Activated naive CD4-positive, alpha-beta T cell treated with anti-CD3 and anti-CD28 coated beads, Interleukin-2, amount 50 U/mL, for 24 hours (primary cell): ENCODE results near the gene NCOA3.

ENCODE experiments used
- H3K27ac Mint-ChIP-seq: one replicate; pipeline ENCODE4 v1.8.0; 2021; ENCODE audit warnings: mild to moderate bottlenecking, mixed read lengths
- H3K27me3 Mint-ChIP-seq: one replicate; pipeline ENCODE4 v1.8.0; 2021; ENCODE audit warnings: mixed read lengths
- H3K36me3 Mint-ChIP-seq: one replicate; pipeline ENCODE4 v1.8.0; 2021; ENCODE audit warnings: mixed read lengths
- H3K4me1 Mint-ChIP-seq: one replicate; pipeline ENCODE4 v1.8.0; 2021; ENCODE audit warnings: mixed read lengths
- H3K4me3 Mint-ChIP-seq: one replicate; pipeline ENCODE4 v1.8.0; 2021; ENCODE audit warnings: mild to moderate bottlenecking, mixed read lengths
- H3K9me3 Mint-ChIP-seq: one replicate; pipeline ENCODE4 v1.8.0; 2021; ENCODE audit warnings: mixed read lengths

The NCOA3 gene

GRCh38 chr20:47680804-47681529 lies 179.3 kb downstream of the NCOA3 start:
- Mint-ChIP-seq H3K9me3 (no peaks in the 10 kb centered on the region), H3K27ac (no peak overlapping the region), H3K36me3 (no peaks in the 10 kb centered on the region), H3K27me3 (no peaks in the 10 kb centered on the region), H3K4me3 (no peak overlapping the region), H3K4me1 (no peaks in the 10 kb centered on the region)

- no peaks in the 10 kb centered on the region for H3K4me1 Mint-ChIP-seq
- no peak overlapping the region for H3K27ac Mint-ChIP-seq
- no peaks in the 10 kb centered on the region for H3K9me3 Mint-ChIP-seq
- H3K4me3 Mint-ChIP-seq = no peak overlapping the region
- H3K36me3 Mint-ChIP-seq = no peaks in the 10 kb centered on the region
- no peaks in the 10 kb centered on the region for H3K27me3 Mint-ChIP-seq
Measured at GRCh38 chr20:47682028-47682783, 180.5 kb downstream of the NCOA3 start.

- Mint-ChIP-seq H3K27me3 (no peaks in the 10 kb centered on the region), H3K9me3 (no peaks in the 10 kb centered on the region), H3K27ac (no peak overlapping the region), H3K4me1 (no peaks in the 10 kb centered on the region), H3K36me3 (no peaks in the 10 kb centered on the region), H3K4me3 (no peak overlapping the region)
Measured at GRCh38 chr20:47682916-47683315, 181.2 kb downstream of the NCOA3 start.

GRCh38 chr20:47684306-47685080 lies 182.8 kb downstream of the NCOA3 start:
- Mint-ChIP-seq H3K36me3 (no peaks in the 10 kb centered on the region), H3K9me3 (no peaks in the 10 kb centered on the region), H3K27me3 (no peaks in the 10 kb centered on the region), H3K27ac (no peak overlapping the region), H3K4me1 (no peaks in the 10 kb centered on the region), H3K4me3 (no peak overlapping the region)

GRCh38 chr20:47686545-47686944 lies 184.9 kb downstream of the NCOA3 start:
- H3K4me3 Mint-ChIP-seq = no peak overlapping the region
- no peaks in the 10 kb centered on the region for H3K9me3 Mint-ChIP-seq
- H3K4me1 Mint-ChIP-seq = no peaks in the 10 kb centered on the region
- H3K27ac Mint-ChIP-seq = no peak overlapping the region
- no peaks in the 10 kb centered on the region for H3K27me3 Mint-ChIP-seq
- H3K36me3 Mint-ChIP-seq = peaks cover 3% of the 10 kb centered on the region

- H3K4me1 Mint-ChIP-seq = no peaks in the 10 kb centered on the region
- H3K9me3 Mint-ChIP-seq = no peaks in the 10 kb centered on the region
- H3K36me3 Mint-ChIP-seq = peaks cover 3% of the 10 kb centered on the region
- no peak overlapping the region for H3K4me3 Mint-ChIP-seq
- H3K27ac Mint-ChIP-seq = no peak overlapping the region
- H3K27me3 Mint-ChIP-seq = no peaks in the 10 kb centered on the region
Measured at GRCh38 chr20:47687095-47687987, 185.7 kb downstream of the NCOA3 start.

- no peaks in the 10 kb centered on the region for H3K27me3 Mint-ChIP-seq
- no peak overlapping the region for H3K4me3 Mint-ChIP-seq
- H3K36me3 Mint-ChIP-seq = peaks cover 3% of the 10 kb centered on the region
- H3K9me3 Mint-ChIP-seq = no peaks in the 10 kb centered on the region
- H3K27ac Mint-ChIP-seq = no peak overlapping the region
- no peaks in the 10 kb centered on the region for H3K4me1 Mint-ChIP-seq
Measured at GRCh38 chr20:47688385-47689381, 187.0 kb downstream of the NCOA3 start.

- H3K27ac Mint-ChIP-seq = no peak overlapping the region
- H3K4me1 Mint-ChIP-seq = peaks cover 1% of the 10 kb centered on the region
- H3K4me3 Mint-ChIP-seq = no peak overlapping the region
- H3K27me3 Mint-ChIP-seq = no peaks in the 10 kb centered on the region
- peaks cover 3% of the 10 kb centered on the region for H3K36me3 Mint-ChIP-seq
- H3K9me3 Mint-ChIP-seq = no peaks in the 10 kb centered on the region
Measured at GRCh38 chr20:47689731-47690130, 188.0 kb downstream of the NCOA3 start.

- H3K9me3 Mint-ChIP-seq = no peaks in the 10 kb centered on the region
- no peak overlapping the region for H3K27ac Mint-ChIP-seq
- H3K4me3 Mint-ChIP-seq = no peak overlapping the region
- H3K36me3 Mint-ChIP-seq = peaks cover 3% of the 10 kb centered on the region
- no peaks in the 10 kb centered on the region for H3K27me3 Mint-ChIP-seq
- peaks cover 13% of the 10 kb centered on the region for H3K4me1 Mint-ChIP-seq
Measured at GRCh38 chr20:47691625-47692024, 189.9 kb downstream of the NCOA3 start.

GRCh38 chr20:47694021-47694818 lies 192.5 kb downstream of the NCOA3 start:
- Mint-ChIP-seq H3K27me3 (no peaks in the 10 kb centered on the region), H3K4me1 (peaks cover 13% of the 10 kb centered on the region), H3K27ac (no peak overlapping the region), H3K4me3 (no peak overlapping the region), H3K9me3 (no peaks in the 10 kb centered on the region), H3K36me3 (peaks cover 3% of the 10 kb centered on the region)

- H3K36me3 Mint-ChIP-seq = no peaks in the 10 kb centered on the region
- no peaks in the 10 kb centered on the region for H3K9me3 Mint-ChIP-seq
- no peak overlapping the region for H3K27ac Mint-ChIP-seq
- H3K4me3 Mint-ChIP-seq = no peak overlapping the region
- H3K27me3 Mint-ChIP-seq = no peaks in the 10 kb centered on the region
- H3K4me1 Mint-ChIP-seq = peaks cover 13% of the 10 kb centered on the region
Measured at GRCh38 chr20:47696856-47697255, 195.2 kb downstream of the NCOA3 start.

- Mint-ChIP-seq H3K9me3 (no peaks in the 10 kb centered on the region), H3K4me1 (peaks cover 13% of the 10 kb centered on the region), H3K4me3 (no peak overlapping the region), H3K36me3 (no peaks in the 10 kb centered on the region), H3K27me3 (no peaks in the 10 kb centered on the region), H3K27ac (no peak overlapping the region)
Measured at GRCh38 chr20:47698142-47698541, 196.5 kb downstream of the NCOA3 start.

- Mint-ChIP-seq H3K27me3 (no peaks in the 10 kb centered on the region), H3K36me3 (no peaks in the 10 kb centered on the region), H3K4me1 (peaks cover 11% of the 10 kb centered on the region), H3K27ac (no peak overlapping the region), H3K9me3 (no peaks in the 10 kb centered on the region), H3K4me3 (no peak overlapping the region)
Measured at GRCh38 chr20:47699818-47700217, 198.1 kb downstream of the NCOA3 start.
